DOHH2 (cell line): ENCODE results near the gene INTS15.

Experiments used
- H3F3A ChIP-seq: fragments of 200-600 bp; sonication (generic), shearing (Covaris generic); 2 replicates; pipeline ENCODE4 v1.6.0; 2016; ENCODE audit warnings: antibody characterized with exemption, mild to moderate bottlenecking; ENCODE audit not compliant: control insufficient read depth, insufficient read depth
- H3K27ac ChIP-seq: fragments of 200-600 bp; sonication (generic); 2 replicates; pipeline ENCODE4 v1.5.1; 2014; ENCODE audit warnings: low read depth, mild to moderate bottlenecking, low read length, moderate library complexity
- H3K27me3 ChIP-seq: fragments of 200-600 bp; sonication (generic); 2 replicates; pipeline ENCODE4 v1.6.1; 2014; ENCODE audit warnings: mild to moderate bottlenecking, low read length, mixed read lengths; ENCODE audit not compliant: control insufficient read depth
- H3K36me3 ChIP-seq: fragments of 200-600 bp; sonication (generic); 2 replicates; pipeline ENCODE4 v1.6.1; 2014; ENCODE audit warnings: mild to moderate bottlenecking, low read length, moderate library complexity, mixed read lengths; ENCODE audit not compliant: control insufficient read depth
- H3K4me1 ChIP-seq: fragments of 200-600 bp; sonication (generic); 2 replicates; pipeline ENCODE4 v1.6.1; 2014; ENCODE audit warnings: mild to moderate bottlenecking, low read length, mixed read lengths; ENCODE audit not compliant: control insufficient read depth
- H3K4me2 ChIP-seq: fragments of 200-600 bp; sonication (generic); 2 replicates; pipeline ENCODE4 v1.6.0; 2014; ENCODE audit warnings: mild to moderate bottlenecking, low read length, moderate library complexity
- H3K4me3 ChIP-seq: fragments of 200-600 bp; sonication (generic); 2 replicates; pipeline ENCODE4 v1.5.1; 2014; ENCODE audit warnings: mild to moderate bottlenecking, low read length, mixed read lengths
- H3K79me2 ChIP-seq: fragments of 200-600 bp; sonication (generic); 2 replicates; pipeline ENCODE4 v1.6.1; 2014; ENCODE audit warnings: mild to moderate bottlenecking, low read length, mixed read lengths; ENCODE audit not compliant: control insufficient read depth
- H3K9me2 ChIP-seq: fragments of 200-600 bp; sonication (generic); replicated peaks from 2 replicates; pipeline ENCODE4 v1.6.1; 2014; ENCODE audit warnings: mild to moderate bottlenecking, low read length, mixed read lengths; ENCODE audit not compliant: control insufficient read depth
- H3K9me3 ChIP-seq: fragments of 200-600 bp; sonication (generic); 2 replicates; pipeline ENCODE4 v1.6.1; 2014; ENCODE audit warnings: antibody characterized with exemption, low read length, mixed read lengths; ENCODE audit not compliant: control insufficient read depth, insufficient read depth
- H4K20me1 ChIP-seq: fragments of 200-600 bp; sonication (generic); 2 replicates; pipeline ENCODE4 v1.6.0; 2014; ENCODE audit warnings: low read depth, mild to moderate bottlenecking, antibody characterized with exemption, low read length, moderate library complexity; ENCODE audit not compliant: control insufficient read depth, insufficient read depth
- CTCF ChIP-seq: fragments of 200-600 bp; sonication (generic); IDR thresholded peaks from one replicate; pipeline ENCODE4 v1.5.1; 2014; ENCODE audit warnings: antibody characterized with exemption, mild to moderate bottlenecking, low read depth, low read length; ENCODE audit not compliant: poor library complexity, severe bottlenecking
- EZH2phosphoT487 ChIP-seq: fragments of 200-600 bp; sonication (generic); IDR thresholded peaks from 2 replicates; pipeline ENCODE4 v1.6.1; 2017; ENCODE audit warnings: borderline replicate concordance, mild to moderate bottlenecking, antibody characterized with exemption, low read length, moderate library complexity, mixed read lengths

Gene INTS15

DNA sequence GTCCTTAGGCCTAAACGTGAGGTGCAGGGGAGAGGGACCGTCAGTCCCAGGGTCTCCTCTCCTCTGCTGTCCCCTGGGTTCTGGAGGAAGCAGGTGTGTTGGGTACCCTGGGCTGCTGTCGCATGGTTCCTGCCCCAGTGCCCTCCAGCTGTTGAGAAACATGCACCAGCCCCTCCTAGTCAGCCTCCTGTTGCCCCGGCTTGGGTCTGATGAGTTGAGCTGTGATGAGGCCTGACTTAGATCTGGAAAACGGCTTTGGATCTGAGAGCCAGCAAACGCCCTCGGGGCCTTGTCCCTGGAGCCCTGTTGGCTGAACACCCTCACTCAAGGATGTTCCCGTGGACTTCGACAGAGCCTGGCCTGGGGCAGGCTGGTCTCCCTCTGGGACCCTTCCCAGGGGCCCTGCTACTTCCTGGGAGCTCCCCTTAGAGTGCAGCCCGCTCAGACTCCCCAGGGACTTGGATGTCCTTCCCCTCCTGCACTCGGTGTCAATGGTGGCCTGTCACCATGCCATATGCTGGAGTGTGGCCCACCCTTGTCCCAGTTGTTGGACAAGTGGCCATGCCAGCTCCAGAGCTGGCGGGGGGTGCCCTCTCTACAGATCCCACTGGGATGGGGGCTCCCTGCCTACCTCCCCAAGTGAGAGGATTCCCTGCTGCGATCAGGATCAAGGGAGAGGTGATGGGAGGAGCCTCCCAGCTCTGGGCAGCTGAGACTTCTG lies 59.6 kb downstream of the INTS15 start:
- no peak for TF ChIP-seq CTCF
- TF ChIP-seq EZH2phosphoT487: no peak
- Histone ChIP-seq H3K36me3 (peaks cover 85% of the 10 kb centered on the region), H3K27ac (no peak overlapping the region), H3K4me1 (no peaks in the 10 kb centered on the region), H3K4me3 (no peak overlapping the region), H3K9me2 (no peaks in the 10 kb centered on the region), H3K79me2 (peaks cover 32% of the 10 kb centered on the region), H3K9me3 (peaks cover 18% of the 10 kb centered on the region), H4K20me1 (no peaks in the 10 kb centered on the region; the same call in 1 of the 2 replicates), H3K27me3 (no peaks in the 10 kb centered on the region), H3F3A (no peaks in the 10 kb centered on the region), H3K4me2 (no peak overlapping the region)

- no peaks in the 10 kb centered on the region for H3K27me3 ChIP-seq
- peaks cover 85% of the 10 kb centered on the region for H3K36me3 ChIP-seq
These were observed 60.3 kb downstream of the INTS15 start for GRCh38 chr7:6650086-6650485.

DNA sequence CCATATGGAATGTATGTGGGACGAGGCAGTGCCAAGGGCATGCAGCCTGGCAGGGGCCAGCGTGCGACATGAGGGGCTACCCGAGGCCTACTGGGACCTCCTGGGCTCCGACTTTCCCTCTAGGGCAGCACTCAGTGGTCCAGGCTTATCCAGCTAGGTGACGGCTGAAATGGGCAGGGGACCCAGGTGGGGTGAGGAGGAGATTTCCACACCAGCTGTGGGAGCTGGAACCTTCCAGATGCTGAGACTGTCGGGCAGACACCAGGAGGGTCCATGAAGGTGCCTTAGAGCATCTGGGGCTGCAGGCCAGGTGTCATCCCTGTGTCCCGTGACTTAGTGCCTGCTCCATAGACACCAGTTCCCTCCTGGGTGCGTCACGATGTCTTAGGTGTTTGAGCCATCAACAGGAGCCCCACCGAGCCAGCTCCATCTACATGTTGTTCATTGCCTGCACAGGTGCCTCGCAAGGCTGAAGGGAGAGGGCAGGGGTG lies 60.7 kb downstream of the INTS15 start:
- no peak overlapping the region for H3K27ac ChIP-seq
- no peaks in the 10 kb centered on the region for H3K27me3 ChIP-seq
- no peak overlapping the region for H3K4me2 ChIP-seq
- H3K9me2 ChIP-seq: no peaks in the 10 kb centered on the region
- peaks cover 18% of the 10 kb centered on the region for H3K9me3 ChIP-seq
- TF ChIP-seq CTCF: no peak
- TF ChIP-seq EZH2phosphoT487: no peak
- H4K20me1 ChIP-seq: no peaks in the 10 kb centered on the region; the same call in 1 of the 2 replicates
- H3K79me2 ChIP-seq: peaks cover 32% of the 10 kb centered on the region
- H3F3A ChIP-seq: no peaks in the 10 kb centered on the region
- H3K4me3 ChIP-seq: no peak overlapping the region
- peaks cover 86% of the 10 kb centered on the region for H3K36me3 ChIP-seq
- H3K4me1 ChIP-seq: no peaks in the 10 kb centered on the region

More at GRCh38 chr7:6650086-6650485, 60.3 kb downstream of the INTS15 start:
- no peaks in the 10 kb centered on the region; the same call in 1 of the 2 replicates for H4K20me1 ChIP-seq
- TF ChIP-seq EZH2phosphoT487: no peak
- no peak for TF ChIP-seq CTCF
- peaks cover 32% of the 10 kb centered on the region for H3K79me2 ChIP-seq
- H3K4me2 ChIP-seq: no peak overlapping the region
- H3K4me3 ChIP-seq: no peak overlapping the region
- H3F3A ChIP-seq: no peaks in the 10 kb centered on the region
- no peak overlapping the region for H3K27ac ChIP-seq
- peaks cover 18% of the 10 kb centered on the region for H3K9me3 ChIP-seq
- no peaks in the 10 kb centered on the region for H3K9me2 ChIP-seq
- no peaks in the 10 kb centered on the region for H3K4me1 ChIP-seq
